Measurements from ENCODE around the gene TMSB10.

TMSB10 gene

GRCh38 chr2:84879584-84880394 lies 25.7 kb upstream of the TMSB10 start:
- DNase-seq (ENCODE audit: low read depth in 2 of 2, low spot score in 1 of 2) = no peak

GRCh38 chr2:84880395-84880644 lies 25.1 kb upstream of the TMSB10 start:
- DNase-seq (ENCODE audit: low read depth in 2 of 2, low spot score in 1 of 2) = no peak

DNA sequence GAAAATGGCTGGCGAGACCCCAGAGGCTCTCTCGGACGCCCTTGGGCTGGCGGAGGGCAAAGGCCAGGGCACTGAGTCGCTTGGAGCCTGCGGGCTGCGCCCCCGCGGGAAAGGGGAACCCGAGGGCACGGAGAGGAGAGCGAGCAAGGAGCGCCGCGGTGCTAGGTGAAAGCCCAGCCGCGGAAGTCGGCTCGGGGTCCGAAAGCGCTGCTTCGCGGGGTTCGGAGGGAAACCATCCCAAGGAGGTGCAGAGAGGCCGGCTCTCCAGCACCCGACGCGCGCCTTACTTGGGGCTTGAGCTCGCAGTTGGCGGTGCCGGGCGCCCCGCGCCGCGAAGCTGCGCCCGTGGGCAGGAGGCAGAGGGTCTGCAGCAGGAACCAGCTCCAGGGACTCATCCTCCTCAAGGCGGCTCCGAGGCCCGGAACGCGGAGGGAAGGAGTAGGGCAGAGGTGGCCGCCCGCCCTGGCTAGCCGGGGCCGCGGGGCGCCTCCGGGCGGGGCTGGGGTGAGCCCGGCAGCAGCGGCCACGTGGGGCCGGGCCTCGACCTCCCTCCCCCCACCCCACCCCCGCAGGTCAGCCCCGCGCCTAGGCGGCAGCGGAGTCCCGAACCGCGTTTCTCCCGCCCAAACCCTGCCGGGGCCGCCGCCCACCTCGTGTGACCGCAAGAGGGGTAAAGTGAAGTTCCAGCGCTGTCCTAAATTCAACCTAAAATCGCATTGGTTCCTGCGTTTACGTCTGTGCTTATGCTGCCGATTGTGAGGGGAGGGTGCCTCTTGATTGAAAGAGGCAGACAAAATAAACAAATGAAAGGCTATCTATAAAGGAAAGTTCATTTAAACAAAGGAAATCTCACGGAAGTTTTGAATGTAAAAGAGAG lies 24.6 kb upstream of the TMSB10 start, which contains the start of gene TRABD2A:
Gene TRABD2A (minus strand): TSS at position 440 of the 877 bp plus-strand sequence. CDS start 45 bp downstream, at position 395.
- peak in 1 of 2 donors; percentile 44 for DNase-seq (ENCODE audit: low read depth in 2 of 2, low spot score in 1 of 2)

DNA sequence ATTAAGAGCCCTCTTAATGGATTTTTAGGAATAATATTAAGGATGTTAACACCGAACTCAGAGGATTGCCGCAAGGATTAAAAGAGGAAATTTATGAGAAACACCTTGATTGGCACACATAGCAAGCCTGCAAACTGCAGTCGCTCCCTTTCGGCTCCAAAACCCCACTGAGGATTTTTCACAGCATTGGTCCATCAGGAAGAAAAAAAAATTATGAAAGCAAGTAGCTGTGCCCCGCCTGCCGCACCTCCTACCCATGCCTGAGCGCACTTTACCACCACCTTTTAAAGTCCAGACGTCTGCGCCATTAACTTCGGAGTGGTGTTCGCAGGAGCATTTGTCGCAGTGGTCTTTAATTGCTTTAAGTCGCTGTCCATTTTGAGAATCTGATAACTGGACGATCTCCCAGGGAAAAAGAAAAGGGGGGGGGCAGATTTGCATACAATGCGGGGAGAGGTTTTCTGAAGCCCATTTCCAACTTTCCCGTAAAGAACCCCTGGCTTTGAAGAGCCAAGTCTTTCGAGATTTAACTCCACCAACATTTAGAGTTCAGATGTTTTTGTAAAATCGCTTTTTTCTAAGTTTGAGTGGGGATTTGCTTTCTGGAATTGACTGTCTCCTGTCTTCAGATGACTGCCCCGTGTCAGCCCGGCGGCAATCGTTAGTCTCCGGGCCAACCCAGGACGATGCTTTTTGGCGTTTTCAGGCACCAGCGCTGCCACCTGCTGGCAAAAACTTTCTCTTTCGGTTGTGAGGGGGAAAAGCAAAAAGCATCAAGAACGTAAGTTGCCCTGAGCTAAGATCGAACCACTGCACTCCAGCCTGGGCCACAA lies 23.7 kb upstream of the TMSB10 start:
- DNase-seq (ENCODE audit: low read depth in 2 of 2, low spot score in 1 of 2) = peak; percentile 72 to 77

GRCh38 chr2:84882414-84882738 lies 23.1 kb upstream of the TMSB10 start:
- no peak for DNase-seq (ENCODE audit: low read depth in 2 of 2, low spot score in 1 of 2)

- DNase-seq (ENCODE audit: low read depth in 2 of 2, low spot score in 1 of 2) = no peak
Measured at GRCh38 chr2:84882775-84883550, 22.5 kb upstream of the TMSB10 start.

DNA sequence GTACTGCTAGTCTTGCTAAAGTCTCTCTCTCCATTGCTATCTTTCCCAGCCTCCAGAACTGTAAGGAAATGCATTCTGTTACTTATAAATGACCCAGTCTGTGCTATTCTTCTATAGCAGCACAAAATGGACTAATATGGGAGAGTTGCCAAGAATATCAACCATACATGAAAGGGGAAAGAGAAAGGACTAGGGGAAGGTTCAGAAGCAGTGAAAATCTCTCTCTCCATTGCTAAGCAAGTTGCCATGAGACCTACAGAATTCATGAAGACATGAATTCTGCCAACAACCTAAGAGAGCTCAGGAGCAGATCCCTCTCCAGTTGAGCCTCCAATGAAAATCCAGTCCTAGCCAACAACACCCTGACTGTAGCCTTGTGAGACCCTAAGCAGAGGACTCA lies 21.0 kb upstream of the TMSB10 start:
- no peak for DNase-seq (ENCODE audit: low read depth in 2 of 2, low spot score in 1 of 2)

DNA sequence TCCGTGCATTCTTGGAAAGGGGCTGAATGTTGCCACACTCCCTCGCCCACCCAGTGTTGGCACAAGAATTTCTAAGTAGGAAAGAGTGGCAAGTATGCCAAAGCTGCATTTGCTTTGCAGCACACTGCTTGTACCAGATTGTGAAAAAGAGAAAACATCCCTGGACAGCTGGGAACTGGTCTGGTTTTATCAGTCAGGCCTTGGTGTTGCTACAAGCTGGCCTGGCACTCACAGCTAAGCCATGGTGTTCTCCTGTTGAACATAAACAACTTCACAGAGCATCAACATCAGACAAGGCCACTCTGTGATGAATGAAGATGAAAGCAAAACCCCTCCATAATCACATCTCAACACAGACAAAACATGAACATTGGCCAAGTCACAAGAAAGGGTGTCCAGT lies 20.3 kb upstream of the TMSB10 start:
- no peak for DNase-seq (ENCODE audit: low read depth in 2 of 2, low spot score in 1 of 2)

DNA sequence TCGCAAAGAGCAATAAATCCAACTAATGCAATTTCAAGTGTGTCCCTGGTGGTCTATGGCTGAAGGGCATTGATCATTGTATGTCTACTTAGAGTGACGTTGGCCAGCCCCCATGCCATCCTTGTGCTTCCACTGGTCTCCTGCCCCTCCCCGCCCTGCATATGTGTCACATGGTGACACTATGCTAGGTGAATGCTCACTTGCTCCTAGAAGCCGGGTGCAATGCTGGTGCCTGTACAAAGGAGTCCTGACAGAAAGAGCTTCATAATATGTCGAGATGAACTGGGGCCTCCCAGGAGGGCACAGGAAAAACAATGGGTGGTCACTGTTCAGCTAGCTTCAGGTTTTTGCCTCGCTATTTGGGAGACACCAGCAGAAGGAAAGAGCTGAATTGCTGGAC lies 18.7 kb upstream of the TMSB10 start:
- DNase-seq (ENCODE audit: low read depth in 2 of 2, low spot score in 1 of 2) = no peak

- no peak for DNase-seq (ENCODE audit: low read depth in 2 of 2, low spot score in 1 of 2)
Measured at GRCh38 chr2:84888401-84889276, 16.8 kb upstream of the TMSB10 start.

DNA sequence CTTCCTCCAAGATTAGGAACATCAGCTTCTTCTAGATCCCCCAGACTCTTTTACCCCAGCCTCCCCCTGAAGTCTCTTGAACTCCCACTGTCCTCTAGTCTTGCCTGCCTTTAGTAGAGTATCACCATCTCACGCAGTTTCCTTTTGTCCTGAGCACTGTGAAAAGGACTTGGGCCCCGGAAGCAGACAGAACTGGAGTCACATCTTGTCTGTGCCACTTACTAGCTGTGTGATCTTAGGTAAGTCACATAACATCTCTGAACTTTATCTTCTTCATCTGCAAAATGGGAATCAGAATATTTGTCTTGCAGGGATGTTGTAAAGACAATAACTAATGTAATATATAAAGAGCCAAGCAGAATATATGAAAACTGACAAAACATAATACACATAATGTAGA lies 16.1 kb upstream of the TMSB10 start:
- no peak for DNase-seq (ENCODE audit: low read depth in 2 of 2, low spot score in 1 of 2)

GRCh38 chr2:84891355-84892010 lies 14.0 kb upstream of the TMSB10 start:
- DNase-seq (ENCODE audit: low read depth in 2 of 2, low spot score in 1 of 2) = no peak

DNA sequence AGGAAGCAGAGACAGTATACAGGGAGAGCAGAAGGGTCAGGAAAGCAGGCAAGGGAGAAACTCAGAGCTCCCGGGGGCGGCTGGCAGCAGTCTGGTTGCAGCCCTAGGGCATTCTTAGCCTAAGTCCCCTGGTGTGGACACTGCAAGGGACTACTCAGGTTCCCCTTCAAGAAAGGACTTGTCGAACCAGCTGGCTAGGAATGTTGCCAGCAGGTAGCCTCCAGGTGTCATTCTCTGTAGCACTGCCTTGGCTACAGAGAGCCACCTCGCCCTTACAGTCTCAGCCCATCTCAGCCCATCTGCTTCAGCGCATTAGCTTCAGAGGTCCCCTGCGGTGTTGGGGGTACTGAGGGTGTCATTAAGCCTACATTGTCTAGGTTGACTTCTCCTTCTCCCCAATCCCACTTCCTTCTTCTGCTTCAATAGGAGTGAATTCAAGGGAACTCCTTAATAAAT lies 11.3 kb upstream of the TMSB10 start:
- no peak for DNase-seq (ENCODE audit: low read depth in 2 of 2, low spot score in 1 of 2)

- DNase-seq (ENCODE audit: low read depth in 2 of 2, low spot score in 1 of 2) = no peak
Measured at GRCh38 chr2:84894758-84895520, 10.5 kb upstream of the TMSB10 start.

DNA sequence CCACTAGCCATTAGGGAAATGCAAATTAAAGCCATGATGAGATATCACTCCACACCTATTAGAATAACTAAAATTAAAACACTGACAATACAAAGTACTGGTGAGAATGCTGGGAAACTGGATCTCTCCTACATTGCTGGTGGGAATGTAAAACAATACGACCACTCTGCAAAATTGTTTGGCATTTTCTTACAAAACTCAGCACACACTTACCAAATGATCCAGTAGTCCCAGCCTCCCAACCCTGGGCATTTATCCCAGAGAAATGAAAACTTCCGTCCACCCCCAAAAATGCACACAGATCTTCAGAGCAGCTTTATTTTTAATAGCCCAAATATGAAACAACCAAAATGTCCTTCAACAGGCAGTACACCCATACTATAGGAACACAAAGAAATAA lies 8.9 kb upstream of the TMSB10 start:
- no peak for DNase-seq (ENCODE audit: low read depth in 2 of 2, low spot score in 1 of 2)

GRCh38 chr2:84897773-84898172 lies 7.7 kb upstream of the TMSB10 start:
- no peak for DNase-seq (ENCODE audit: low read depth in 2 of 2, low spot score in 1 of 2)

DNA sequence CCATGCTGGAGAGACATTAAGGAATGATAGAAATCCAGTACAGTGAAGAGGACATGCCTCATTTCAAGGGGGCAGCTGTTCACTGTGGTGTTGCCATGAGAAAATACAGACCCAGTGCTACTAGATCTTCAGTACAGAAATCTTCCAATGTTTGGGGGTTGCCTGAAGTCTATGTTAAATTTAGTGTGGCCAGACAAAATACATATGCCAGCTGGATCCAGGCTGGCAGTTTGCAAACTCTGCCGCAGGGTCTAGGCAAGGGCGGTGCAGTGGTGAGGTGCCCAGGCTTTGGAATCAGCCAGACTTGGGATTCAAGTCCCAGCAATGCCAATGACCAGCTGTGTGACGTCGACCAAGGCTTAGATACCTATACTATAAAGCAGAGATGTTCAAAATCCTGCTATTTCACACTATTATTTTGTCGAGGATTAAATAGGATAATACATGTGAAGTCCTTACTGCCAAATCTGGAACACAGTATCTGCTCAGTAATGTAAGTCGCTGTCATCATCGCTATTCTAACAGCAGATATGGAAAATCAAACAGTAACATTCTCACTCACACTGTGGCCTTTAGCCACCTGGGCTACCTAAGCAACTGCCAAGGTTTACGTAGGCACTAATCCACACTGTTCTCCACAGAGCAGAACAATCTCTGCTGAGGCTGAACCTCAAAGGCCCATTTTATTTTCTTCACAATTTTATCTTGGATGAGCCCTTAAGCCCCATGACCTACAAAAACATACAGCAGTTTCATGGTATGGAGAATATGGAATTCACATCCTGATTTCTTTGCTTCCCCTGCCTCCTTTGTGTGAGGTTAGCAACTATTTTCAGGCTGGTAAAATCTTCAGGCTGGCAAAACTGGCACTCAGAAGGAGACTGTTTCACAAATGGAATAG lies 5.9 kb upstream of the TMSB10 start:
- DNase-seq (ENCODE audit: low read depth in 2 of 2, low spot score in 1 of 2) = no peak

DNA sequence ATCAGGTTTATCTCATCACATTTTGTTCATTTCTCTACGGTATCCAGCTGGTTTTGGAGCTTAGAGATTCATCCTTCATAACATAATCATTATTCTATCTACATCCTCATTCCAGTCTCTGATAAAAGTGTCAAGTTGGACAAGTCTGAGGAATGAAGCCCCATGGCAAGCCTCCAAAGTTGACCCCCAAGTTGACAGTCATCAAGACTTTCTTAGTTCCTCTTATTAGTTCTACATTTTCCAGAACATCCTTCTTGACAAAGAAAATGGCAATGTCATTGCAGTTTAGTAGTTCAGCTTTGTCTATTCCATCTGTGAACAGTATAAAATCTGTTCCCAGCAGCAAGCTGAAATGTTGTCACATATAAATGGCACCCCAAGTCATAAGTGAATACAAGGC lies 4.5 kb upstream of the TMSB10 start:
- DNase-seq (ENCODE audit: low read depth in 2 of 2, low spot score in 1 of 2) = no peak
